Stimulated activated CD4-positive, alpha-beta T cell treated with anti-CD3 and anti-CD28 coated beads, Interleukin-1b, Interleukin-23, amount 100 ng/mL, for 48 hours (primary cell): ENCODE measurements around the gene BCKDK.
"Not testable (repeated sequence)": the region's sequence is repeated elsewhere in the genome, so short reads cannot be mapped to it uniquely, and the experiment has no call there.

Experiments
- DNase-seq: peaks from one replicate; pipeline ENCODE4 v3.0.0-alpha.2; 2020

The BCKDK gene

DNA sequence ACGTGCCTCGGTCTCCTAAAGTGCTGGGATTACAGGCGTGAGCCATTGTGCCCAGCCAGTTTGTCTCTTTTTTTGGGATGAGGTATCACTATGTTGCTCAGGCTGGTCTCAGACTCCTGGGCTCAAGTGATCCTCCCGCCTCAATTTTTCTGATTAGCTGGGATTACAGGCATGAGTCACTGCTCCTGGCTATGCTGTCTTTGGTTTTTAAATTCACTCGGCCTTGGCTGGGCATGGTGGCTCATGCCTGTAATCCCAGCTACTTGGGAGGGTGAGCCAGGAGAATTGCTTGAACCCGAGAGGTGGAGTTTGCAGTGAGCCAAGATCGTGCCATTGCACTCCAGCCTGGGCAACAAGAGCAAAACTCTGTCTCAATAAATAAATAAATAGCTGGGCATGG lies 36.2 kb downstream of the BCKDK start:
- DNase-seq: not testable (repeated sequence)

DNA sequence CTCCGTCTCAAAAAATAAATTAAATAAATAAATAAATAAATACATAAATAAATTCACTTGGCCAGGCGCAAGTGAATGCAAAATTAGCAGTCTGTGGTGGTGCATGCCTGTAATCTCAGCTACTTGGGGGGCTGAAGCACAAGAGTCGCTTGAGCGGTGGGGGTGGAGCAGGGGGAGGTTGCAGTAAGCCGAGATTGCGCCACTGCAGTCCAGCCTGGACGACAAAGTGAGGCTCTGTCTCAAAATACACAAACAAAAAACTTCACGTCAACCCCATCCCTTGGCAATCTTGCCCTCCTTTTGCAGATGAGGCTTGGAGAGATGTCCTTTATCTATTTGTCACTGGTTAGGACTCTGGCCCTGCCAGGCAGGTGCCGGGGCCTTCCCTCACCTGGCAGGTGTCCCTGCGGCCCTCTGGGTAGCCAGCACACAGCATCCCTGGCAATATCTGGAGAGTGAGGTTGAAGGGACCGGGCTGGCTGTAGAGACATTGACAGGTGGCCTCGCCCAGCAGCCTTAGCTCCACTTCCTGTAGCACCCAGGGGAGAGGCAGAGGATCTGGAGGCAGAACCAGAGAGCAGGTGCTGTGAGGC lies 37.3 kb downstream of the BCKDK start:
- DNase-seq: no peak

DNA sequence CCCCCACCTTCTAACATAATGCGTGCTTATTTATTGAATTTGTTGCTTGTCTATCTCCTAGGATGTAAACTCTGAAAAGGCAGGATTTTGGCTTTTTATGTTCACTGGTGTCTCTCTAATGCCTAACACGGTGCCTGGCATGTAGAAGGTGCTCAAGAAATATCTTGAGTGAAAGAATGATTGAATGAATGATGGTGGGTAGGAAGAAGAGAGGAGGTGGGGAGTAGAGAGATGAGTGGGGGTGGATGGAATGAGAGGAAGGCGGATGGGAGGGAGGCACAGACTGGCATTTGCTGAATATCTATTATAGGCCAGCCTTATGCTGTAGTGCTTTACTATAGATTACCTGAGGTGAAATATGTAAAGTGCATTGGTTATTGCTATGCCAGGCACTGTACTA lies 39.4 kb downstream of the BCKDK start:
- DNase-seq: no peak

DNA sequence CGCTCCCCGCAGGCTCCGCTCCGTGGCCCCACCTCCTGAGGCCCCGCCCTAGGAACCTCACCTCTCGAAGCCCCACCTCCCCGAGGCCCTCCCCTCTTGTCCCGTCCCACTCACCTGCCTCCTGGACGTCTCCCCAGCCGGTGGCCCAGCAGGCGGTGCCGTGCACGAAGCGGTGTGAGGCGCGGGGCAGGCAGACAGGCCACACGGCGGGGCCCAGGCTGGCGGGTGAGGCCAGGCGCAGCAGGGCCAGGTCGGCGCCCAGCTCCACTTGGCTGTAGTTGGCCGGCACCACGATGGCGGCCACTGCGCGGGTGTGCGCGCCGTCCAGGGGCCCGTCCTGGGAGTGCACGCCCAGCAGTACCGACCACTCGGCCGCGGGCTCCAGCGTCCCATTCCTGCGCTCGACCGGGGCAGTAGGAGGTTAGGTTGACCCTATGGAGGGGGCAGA lies 40.1 kb downstream of the BCKDK start:
- no peak for DNase-seq

DNA sequence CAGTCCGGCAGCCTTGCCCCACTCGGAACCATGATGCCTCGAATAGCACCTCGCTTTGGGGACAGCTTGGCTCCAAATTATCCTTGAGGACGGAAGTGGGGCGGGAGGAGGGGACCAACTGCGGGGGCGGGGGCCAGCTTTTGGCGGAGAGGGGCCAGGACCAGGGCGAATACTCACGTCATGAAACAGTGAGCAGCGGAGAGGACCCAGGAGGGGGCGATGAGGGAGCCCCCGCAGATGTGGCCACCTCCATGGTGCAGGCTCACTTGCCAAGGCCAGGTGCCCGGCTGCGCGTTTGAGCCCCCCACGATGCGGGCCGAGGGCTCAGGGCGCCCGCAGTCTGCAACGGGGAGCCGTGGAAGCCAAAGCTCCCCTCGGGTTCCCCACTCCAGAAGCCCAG lies 40.7 kb downstream of the BCKDK start:
- no peak for DNase-seq

DNA sequence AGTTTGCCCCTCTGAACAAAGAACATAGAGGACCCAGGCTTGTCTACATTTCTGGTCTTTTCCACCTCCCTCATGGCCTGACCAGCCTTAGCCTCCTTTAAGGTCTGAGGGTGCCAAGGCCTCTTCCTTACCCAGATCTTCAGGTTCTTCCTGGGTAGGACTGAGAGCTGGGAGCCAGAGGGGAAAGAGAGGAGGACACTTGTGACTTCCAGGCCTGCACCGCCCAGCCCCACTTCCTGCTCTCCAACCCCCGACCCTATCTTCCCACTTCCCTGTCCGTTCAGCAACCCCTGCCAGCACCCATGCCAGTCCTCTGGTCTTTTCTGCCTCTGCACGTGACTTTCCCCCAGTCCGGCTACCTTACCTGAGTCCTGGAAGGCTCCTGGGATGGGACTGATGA lies 41.1 kb downstream of the BCKDK start:
- DNase-seq: no peak

DNA sequence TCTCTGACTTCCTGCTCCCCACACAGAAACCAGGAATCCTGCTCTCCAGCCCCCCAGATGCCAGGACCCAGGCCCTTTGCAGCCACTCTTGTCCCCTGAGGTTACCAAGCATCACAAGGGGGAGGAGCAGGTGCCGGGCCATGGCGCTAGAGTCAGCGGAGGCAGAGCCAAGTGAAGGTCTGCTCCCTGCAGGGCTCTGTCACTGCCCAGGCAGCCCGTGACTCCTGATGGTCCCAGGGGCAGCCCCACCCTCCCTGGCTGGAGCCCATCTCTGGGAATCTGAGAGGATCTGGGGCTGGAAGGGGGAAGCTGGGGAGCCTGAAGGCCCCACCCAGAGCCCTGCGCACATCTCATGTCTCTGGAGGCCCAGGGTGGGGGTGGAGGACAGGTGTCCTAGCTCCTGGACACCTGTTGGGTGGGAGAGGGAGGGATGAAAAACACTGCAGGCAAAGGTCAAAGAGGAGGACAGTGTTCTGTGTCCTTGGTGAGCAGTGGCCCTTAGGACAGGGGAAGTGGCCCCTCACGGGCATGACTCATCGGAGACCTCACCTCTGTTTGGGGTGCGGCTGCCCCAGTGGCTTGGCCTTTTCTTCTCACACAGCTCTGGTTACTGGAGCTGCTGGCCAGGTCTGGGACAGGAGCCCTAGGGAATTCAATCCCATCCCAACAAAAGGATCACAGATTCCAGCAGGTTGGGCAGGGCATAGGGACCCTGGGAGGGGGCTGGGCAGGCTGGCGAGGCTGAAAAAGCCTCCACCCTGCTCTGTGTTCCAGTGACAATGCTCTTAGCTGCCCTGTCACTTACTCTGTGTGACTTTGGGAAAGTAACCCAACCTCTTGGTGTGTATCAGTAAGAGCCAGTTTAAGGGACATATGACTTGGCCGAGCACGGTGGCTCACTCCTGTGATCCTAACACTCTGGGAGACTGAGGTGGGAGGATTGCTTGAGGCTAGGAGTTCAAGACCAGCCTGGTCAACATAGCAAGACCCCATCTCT lies 42.0 kb downstream of the BCKDK start, which contains the start of gene PRSS36:
TSS of gene PRSS36 (minus strand) at position 173 of the 997 bp plus-strand sequence. CDS start at position 142, 31 bp downstream.
- no peak for DNase-seq

DNA sequence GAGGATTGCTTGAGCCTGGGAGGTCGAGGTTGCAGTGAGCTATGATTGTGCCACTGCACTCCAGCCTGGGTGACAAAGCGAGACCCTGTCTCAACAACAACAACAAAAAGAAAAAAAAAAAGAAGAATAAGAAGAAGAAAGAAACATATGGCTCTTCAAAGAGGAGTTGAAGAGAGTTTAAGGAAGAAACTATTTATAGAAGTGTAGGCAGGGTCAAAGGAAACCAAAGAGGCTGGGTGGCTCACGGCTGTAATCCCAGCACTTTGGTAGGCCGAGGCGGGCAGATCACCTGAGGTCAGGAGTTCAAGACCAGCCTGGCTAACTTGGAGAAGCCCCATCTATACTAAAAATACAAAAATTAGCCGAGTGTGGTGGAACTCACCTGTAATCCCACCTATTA lies 42.8 kb downstream of the BCKDK start:
- not testable (repeated sequence) for DNase-seq

DNA sequence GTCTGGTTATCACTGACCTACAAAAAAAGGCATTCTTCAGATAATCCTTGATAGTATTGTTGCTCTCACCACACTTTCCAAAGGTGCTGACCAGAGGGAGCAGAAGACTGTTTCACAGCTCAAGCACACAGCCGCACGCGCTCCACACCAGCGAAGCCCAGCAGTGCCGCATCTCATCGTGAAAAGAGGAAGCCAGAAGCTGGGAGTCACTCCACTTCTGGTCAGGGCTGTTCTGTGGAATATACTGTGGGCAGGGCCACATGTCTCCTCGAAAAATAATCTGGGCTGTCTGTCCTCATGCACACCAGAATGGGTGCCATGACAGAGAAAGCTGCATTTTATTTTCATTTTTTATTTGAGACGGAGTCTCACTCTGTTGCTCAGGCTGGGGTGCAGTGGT lies 49.0 kb downstream of the BCKDK start:
- no peak for DNase-seq
